Loucy (cell line): ENCODE results near the gene TMEM132D.
"Not testable (repeated sequence)": the region's sequence is repeated elsewhere in the genome, so short reads cannot be mapped to it uniquely, and the experiment has no call there.

Source experiments
- H2AFZ ChIP-seq: fragments of 200-600 bp; sonication (generic); 2 replicates; pipeline ENCODE4 v1.6.0; 2016; ENCODE audit warnings: antibody characterized with exemption, mild to moderate bottlenecking, low read length, moderate library complexity
- H3F3A ChIP-seq: fragments of 200-600 bp; 2 replicates; pipeline ENCODE4 v1.6.0; 2016; ENCODE audit warnings: antibody characterized with exemption, low read depth, mild to moderate bottlenecking
- H3K27me3 ChIP-seq: fragments of 200-600 bp; sonication (generic); 2 replicates; pipeline ENCODE4 v1.6.1; 2014; ENCODE audit warnings: low read length, mild to moderate bottlenecking; ENCODE audit not compliant: insufficient read depth, poor library complexity, severe bottlenecking
- H3K36me3 ChIP-seq: fragments of 200-600 bp; sonication (generic); 2 replicates; pipeline ENCODE4 v1.6.1; 2016; ENCODE audit warnings: low read length; ENCODE audit not compliant: insufficient read depth
- H3K4me1 ChIP-seq: fragments of 200-600 bp; sonication (generic); 2 replicates; pipeline ENCODE4 v1.5.1; 2014; ENCODE audit warnings: low read length, mild to moderate bottlenecking; ENCODE audit not compliant: insufficient read depth, poor library complexity, severe bottlenecking
- H3K4me2 ChIP-seq: fragments of 200-600 bp; sonication (generic); 2 replicates; pipeline ENCODE4 v1.6.0; 2014; ENCODE audit warnings: antibody characterized with exemption, low read length, low read depth, mild to moderate bottlenecking; ENCODE audit not compliant: poor library complexity, severe bottlenecking
- H3K4me3 ChIP-seq: fragments of 200-600 bp; sonication (generic); 2 replicates; pipeline ENCODE4 v1.5.1; 2014; ENCODE audit warnings: low read length, mild to moderate bottlenecking, mixed read lengths; ENCODE audit not compliant: poor library complexity, severe bottlenecking
- H3K79me2 ChIP-seq: fragments of 200-600 bp; sonication (generic); 2 replicates; pipeline ENCODE4 v1.6.1; 2014; ENCODE audit warnings: low read length; ENCODE audit not compliant: insufficient read depth
- H3K9ac ChIP-seq: fragments of 200-600 bp; sonication (generic); 2 replicates; pipeline ENCODE4 v1.6.0; 2014; ENCODE audit warnings: mild to moderate bottlenecking, low read depth, low read length, moderate library complexity; ENCODE audit not compliant: poor library complexity, severe bottlenecking
- H3K9me2 ChIP-seq: fragments of 200-600 bp; sonication (generic); replicated peaks from 2 replicates; pipeline ENCODE4 v1.6.1; 2016; ENCODE audit warnings: low read depth, low read length, mixed read lengths
- H3K9me3 ChIP-seq: fragments of 200-600 bp; sonication (generic); 2 replicates; pipeline ENCODE4 v1.6.1; 2014; ENCODE audit warnings: mild to moderate bottlenecking, antibody characterized with exemption, low read length, low read depth; ENCODE audit not compliant: insufficient read depth
- H4K20me1 ChIP-seq: fragments of 200-600 bp; sonication (generic); 2 replicates; pipeline ENCODE4 v1.6.0; 2014; ENCODE audit warnings: antibody characterized with exemption, low read length, mild to moderate bottlenecking; ENCODE audit not compliant: insufficient read depth, poor library complexity, severe bottlenecking
- CTCF ChIP-seq: fragments of 200-600 bp; sonication (generic); conservative IDR thresholded peaks from 2 replicates; pipeline ENCODE4 v1.5.1; 2014; ENCODE audit warnings: mild to moderate bottlenecking, antibody characterized with exemption, low read length
- EZH2phosphoT487 ChIP-seq: fragments of 200-600 bp; IDR thresholded peaks from 2 replicates; pipeline ENCODE4 v1.6.1; 2018; ENCODE audit warnings: antibody characterized with exemption, mild to moderate bottlenecking, moderate library complexity, borderline replicate concordance

The TMEM132D gene

DNA sequence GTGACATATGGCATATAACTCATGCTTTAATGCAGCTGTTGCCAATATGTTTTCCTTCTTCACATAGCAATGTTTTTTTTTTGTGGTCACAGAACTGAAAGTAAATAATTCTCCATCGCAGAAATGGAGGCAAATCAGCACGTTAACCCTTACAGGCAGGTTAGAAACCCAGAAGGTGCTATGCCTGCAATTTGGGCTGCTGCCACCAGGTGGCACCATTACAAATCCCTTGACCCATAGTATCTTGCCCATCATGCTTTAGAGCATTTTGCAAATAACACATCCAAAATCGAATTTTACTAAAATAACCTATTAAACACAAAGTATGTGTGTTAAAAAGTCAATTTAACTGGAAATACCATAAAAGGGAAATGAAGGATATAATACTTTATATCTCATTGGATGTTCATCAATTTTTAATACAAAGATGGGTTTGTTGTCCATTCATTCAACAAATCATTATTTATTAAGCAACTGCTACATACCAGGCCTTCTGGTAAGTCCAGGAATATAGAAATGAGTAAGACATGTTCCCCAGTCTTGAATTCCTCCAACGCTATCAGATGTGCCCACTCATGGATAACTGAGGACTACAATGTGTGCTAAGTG lies 710.5 kb downstream of the TMEM132D start:
- no peaks in the 10 kb centered on the region for H3F3A ChIP-seq
- no peak overlapping the region for H3K4me2 ChIP-seq
- peak; percentile 72 for TF ChIP-seq CTCF
- TF ChIP-seq EZH2phosphoT487, result no peak

DNA sequence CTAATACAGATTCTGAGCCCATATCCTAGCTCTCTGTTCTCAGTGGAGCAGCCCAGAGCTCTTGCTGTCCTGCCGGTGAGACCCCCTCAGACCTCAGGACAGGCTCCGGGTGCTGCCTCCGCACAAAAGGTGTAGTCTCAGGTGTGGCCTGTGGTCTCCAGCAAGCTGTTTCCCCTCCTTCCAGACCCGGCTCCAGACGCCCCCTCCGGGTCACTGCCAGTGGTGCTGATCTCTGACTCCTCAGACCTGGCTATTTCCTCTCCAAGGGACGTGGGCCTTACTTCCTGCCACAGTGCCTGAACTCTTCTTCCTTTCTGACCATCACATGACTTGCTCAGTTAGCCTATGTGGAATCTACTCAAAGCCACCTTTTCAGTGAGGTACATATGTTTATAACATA lies 713.0 kb downstream of the TMEM132D start:
- no peaks in the 10 kb centered on the region for H3F3A ChIP-seq
- no peak overlapping the region for H2AFZ ChIP-seq
- H3K9me3 ChIP-seq, result peaks cover 12% of the 10 kb centered on the region; the same call in 1 of the 2 replicates
- no peak overlapping the region for H3K9ac ChIP-seq
- no peaks in the 10 kb centered on the region for H3K27me3 ChIP-seq
- H3K4me2 ChIP-seq, result no peak overlapping the region
- no peak overlapping the region for H3K4me3 ChIP-seq
- TF ChIP-seq EZH2phosphoT487 (no peak), CTCF (no peak)
- no peaks in the 10 kb centered on the region for H3K9me2 ChIP-seq
- H3K4me1 ChIP-seq, result no peaks in the 10 kb centered on the region
- H3K79me2 ChIP-seq, result no peaks in the 10 kb centered on the region
- no peaks in the 10 kb centered on the region for H3K36me3 ChIP-seq
- no peaks in the 10 kb centered on the region for H4K20me1 ChIP-seq

More for the DNA sequence above, 710.5 kb downstream of the TMEM132D start:
- Histone ChIP-seq H4K20me1 (no peaks in the 10 kb centered on the region), H3K9ac (no peak overlapping the region), H3K4me3 (no peak overlapping the region), H3K9me3 (peaks cover 8% of the 10 kb centered on the region; the same call in 1 of the 2 replicates), H3K36me3 (no peaks in the 10 kb centered on the region), H2AFZ (no peak overlapping the region), H3K9me2 (no peaks in the 10 kb centered on the region), H3K27me3 (no peaks in the 10 kb centered on the region), H3K4me1 (no peaks in the 10 kb centered on the region), H3K79me2 (no peaks in the 10 kb centered on the region)

DNA sequence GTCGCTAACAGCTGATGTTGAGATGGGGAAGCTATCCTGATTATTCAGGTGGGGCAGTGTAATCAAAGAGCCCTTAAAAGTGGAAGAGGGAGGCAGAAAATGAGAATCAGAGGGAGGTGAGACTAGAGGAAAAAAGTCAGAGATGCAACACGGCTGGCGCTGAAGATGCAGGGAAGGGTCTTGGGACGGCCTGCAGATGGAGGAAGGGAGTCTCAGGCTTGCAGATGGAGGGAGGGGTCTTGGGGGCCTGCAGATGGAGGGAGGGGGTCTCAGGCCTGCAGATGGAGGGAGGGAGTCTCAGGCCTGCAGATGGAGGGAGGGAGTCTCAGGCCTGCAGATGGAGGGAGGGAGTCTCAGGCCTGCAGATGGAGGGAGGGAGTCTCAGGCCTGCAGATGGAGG lies 713.9 kb downstream of the TMEM132D start:
- not testable (repeated sequence) for H4K20me1 ChIP-seq, H3K4me3 ChIP-seq, H3K9ac ChIP-seq, H3K36me3 ChIP-seq, H3K9me2 ChIP-seq, H3K27me3 ChIP-seq, H2AFZ ChIP-seq, H3K4me1 ChIP-seq, H3K4me2 ChIP-seq, H3K79me2 ChIP-seq, H3F3A ChIP-seq
- peaks cover 12% of the 10 kb centered on the region; the same call in 1 of the 2 replicates for H3K9me3 ChIP-seq

DNA sequence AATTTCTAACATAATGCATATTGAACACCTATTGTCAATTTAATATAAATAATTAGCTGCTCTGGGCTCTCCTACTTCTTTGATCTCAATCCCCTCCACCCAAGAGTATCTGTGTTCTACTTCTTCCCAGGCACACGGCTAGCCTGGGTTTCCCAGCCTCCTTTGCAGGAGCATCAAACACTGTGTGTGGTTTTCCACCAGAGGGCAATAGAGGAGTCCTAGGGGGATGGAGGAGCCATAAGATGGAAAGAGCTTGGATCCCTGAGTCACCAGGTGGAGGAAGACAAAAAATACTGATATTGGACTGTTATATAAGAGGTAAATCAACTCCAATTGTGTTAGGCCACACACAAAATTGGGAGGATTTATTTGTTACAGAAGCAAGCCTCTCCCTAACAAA lies 716.9 kb downstream of the TMEM132D start:
- Histone ChIP-seq H3K4me1 (no peaks in the 10 kb centered on the region), H3K27me3 (no peaks in the 10 kb centered on the region), H3K4me3 (no peak overlapping the region), H3K9me2 (no peaks in the 10 kb centered on the region), H3K4me2 (no peak overlapping the region), H3F3A (no peaks in the 10 kb centered on the region), H3K9ac (no peak overlapping the region), H3K36me3 (no peaks in the 10 kb centered on the region), H3K79me2 (no peaks in the 10 kb centered on the region), H3K9me3 (peaks cover 7% of the 10 kb centered on the region; the same call in 1 of the 2 replicates), H4K20me1 (no peaks in the 10 kb centered on the region), H2AFZ (no peak overlapping the region)
- TF ChIP-seq EZH2phosphoT487 (no peak), CTCF (no peak)
